ENCODE data around the gene PLCB1.

DNA sequence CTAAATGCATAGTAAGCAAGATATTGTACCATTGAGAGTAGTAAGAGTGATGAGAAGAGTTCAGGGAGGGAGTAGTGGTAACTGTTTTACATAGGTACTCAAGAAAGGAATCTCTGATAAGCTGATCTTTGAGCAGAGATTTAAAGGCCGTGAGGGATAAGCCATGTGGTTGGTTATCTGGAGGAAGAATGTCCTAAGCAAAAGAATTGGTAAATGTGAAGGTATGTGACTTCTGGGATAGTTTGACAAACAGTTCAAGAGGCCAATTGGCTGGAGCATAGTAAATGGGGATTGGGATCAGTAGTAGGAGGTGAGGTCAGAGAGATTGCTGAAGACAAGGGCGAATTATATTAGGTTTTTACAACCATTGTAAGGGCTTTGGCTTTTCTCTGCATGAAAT is 40.1 kb downstream of the PLCB1 start:
- TF ChIP-seq CTCF (optimal IDR thresholded peaks at IDR 0.05 in 1 of 3, IDR thresholded peaks at IDR 0.05 in 1 of 3, conservative IDR thresholded peaks at IDR 0.05 in 1 of 3; ENCODE audit: extremely low read depth in 1 of 3, insufficient read depth in 2 of 3, low read length in 3 of 3) (no peak), EZH2 (IDR thresholded peaks at IDR 0.05; ENCODE audit: low read length) (no peak)

All from keratinocyte (primary cell).